GM21447 (cell line): ENCODE data around the gene PGBD5.

Experiments
- ATAC-seq: cut with Tn5 transposase; IDR thresholded peaks from one replicate; pipeline ENCODE4 v1.9.1; 2021; ENCODE audit not compliant: unreplicated experiment

Gene PGBD5

GRCh38 chr1:230265200-230266115, 160.7 kb downstream of the PGBD5 start:
- ATAC-seq, result no peak
